ENCODE measurements around the gene SRP68.

GRCh38 chr17:76063875-76064546, 8.3 kb downstream of the SRP68 start:
- TF ChIP-seq EZH2phosphoT487 (IDR thresholded peaks at IDR 0.05): no peak
- TF ChIP-seq CTCF (IDR thresholded peaks at IDR 0.05): no peak
- TF ChIP-seq EZH2 (IDR thresholded peaks at IDR 0.05): no peak

All from neural progenitor cell (in vitro differentiated cells).